NK-92 treated with Interleukin-12 subunit alpha and Interleukin-12 subunit beta, amount 100 ng/mL, for 24 hours (cell line): ENCODE data around the gene COX6B2.
"Not testable (repeated sequence)": the region's sequence is repeated elsewhere in the genome, so short reads cannot be mapped to it uniquely, and the experiment has no call there.

Experiments used
- DNase-seq: peaks from one replicate; lab custom pipeline; 2025; lab: John Stamatoyannopoulos, UW

COX6B2 gene

GRCh38 chr19:55354698-55355212 is at the start of gene COX6B2:
TSS of gene COX6B2 (minus strand) at chr19:55354719. CDS start at chr19:55354521, 198 bp downstream.
- no peak for DNase-seq

GRCh38 chr19:55402509-55402908 is 48.0 kb upstream of the COX6B2 start:
- DNase-seq = no peak

GRCh38 chr19:55401390-55401789 is 46.9 kb upstream of the COX6B2 start:
- not testable (repeated sequence) for DNase-seq

- DNase-seq = no peak
These were observed 46.0 kb upstream of the COX6B2 start for GRCh38 chr19:55400281-55401087.

GRCh38 chr19:55398200-55398925 is 43.8 kb upstream of the COX6B2 start:
- no peak for DNase-seq

GRCh38 chr19:55392820-55393761 is 38.6 kb upstream of the COX6B2 start:
- no peak for DNase-seq

GRCh38 chr19:55391702-55392615 is 37.4 kb upstream of the COX6B2 start:
- no peak for DNase-seq

GRCh38 chr19:55391191-55391670 is 36.7 kb upstream of the COX6B2 start:
- no peak for DNase-seq

- DNase-seq = no peak
These were observed 36.0 kb upstream of the COX6B2 start for GRCh38 chr19:55390461-55390880.

GRCh38 chr19:55389386-55390317 is 35.1 kb upstream of the COX6B2 start:
- no peak for DNase-seq

GRCh38 chr19:55387736-55388497 is 33.4 kb upstream of the COX6B2 start:
- no peak for DNase-seq

- DNase-seq = no peak
These were observed 32.0 kb upstream of the COX6B2 start for GRCh38 chr19:55386493-55386971.

- DNase-seq = peak; percentile 96
These were observed 31.4 kb upstream of the COX6B2 start, which contains the start of gene RPL28 for GRCh38 chr19:55385724-55386492. TSS of gene RPL28 (plus strand) at chr19:55385932. CDS start at chr19:55386358, 426 bp downstream.

- DNase-seq = peak; percentile 90
These were observed 30.6 kb upstream of the COX6B2 start for GRCh38 chr19:55384920-55385723.

- DNase-seq = peak; percentile 39
These were observed 29.8 kb upstream of the COX6B2 start, which contains the start of gene TMEM238 for GRCh38 chr19:55384131-55384919. TSS of gene TMEM238 (minus strand) at chr19:55384292. CDS start at chr19:55384259, 33 bp downstream.
